HG02678 (cell line): ENCODE results near the gene NR0B1.

Experiments
- ATAC-seq: cut with Tn5 transposase; IDR thresholded peaks from one replicate; pipeline ENCODE4 v1.9.1; 2021; ENCODE audit warnings: mild to moderate bottlenecking, moderate library complexity; ENCODE audit not compliant: unreplicated experiment

NR0B1 gene, protein sequence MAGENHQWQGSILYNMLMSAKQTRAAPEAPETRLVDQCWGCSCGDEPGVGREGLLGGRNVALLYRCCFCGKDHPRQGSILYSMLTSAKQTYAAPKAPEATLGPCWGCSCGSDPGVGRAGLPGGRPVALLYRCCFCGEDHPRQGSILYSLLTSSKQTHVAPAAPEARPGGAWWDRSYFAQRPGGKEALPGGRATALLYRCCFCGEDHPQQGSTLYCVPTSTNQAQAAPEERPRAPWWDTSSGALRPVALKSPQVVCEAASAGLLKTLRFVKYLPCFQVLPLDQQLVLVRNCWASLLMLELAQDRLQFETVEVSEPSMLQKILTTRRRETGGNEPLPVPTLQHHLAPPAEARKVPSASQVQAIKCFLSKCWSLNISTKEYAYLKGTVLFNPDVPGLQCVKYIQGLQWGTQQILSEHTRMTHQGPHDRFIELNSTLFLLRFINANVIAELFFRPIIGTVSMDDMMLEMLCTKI

DNA sequence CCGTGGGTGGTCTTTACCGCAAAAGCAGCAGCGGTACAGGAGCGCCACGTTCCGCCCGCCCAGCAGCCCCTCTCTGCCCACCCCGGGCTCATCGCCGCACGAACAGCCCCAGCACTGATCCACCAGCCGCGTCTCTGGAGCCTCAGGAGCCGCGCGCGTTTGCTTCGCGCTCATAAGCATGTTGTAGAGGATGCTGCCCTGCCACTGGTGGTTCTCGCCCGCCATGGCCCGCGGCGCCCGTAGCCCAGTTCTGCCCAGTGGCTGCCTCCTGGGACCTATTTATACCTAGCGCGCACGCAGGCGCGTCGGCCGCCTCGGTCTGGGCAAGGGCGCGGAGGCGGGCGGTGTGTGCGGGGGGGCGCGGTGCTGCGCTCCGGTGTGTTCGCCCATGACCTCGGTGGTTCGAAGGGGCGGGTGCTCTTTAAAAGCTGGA is at the start of gene NR0B1:
Gene NR0B1, minus strand, starts transcription at position 252 of the 433 bp plus-strand sequence. Its CDS starts 27 bp downstream, at position 225.
- ATAC-seq, result no peak

DNA sequence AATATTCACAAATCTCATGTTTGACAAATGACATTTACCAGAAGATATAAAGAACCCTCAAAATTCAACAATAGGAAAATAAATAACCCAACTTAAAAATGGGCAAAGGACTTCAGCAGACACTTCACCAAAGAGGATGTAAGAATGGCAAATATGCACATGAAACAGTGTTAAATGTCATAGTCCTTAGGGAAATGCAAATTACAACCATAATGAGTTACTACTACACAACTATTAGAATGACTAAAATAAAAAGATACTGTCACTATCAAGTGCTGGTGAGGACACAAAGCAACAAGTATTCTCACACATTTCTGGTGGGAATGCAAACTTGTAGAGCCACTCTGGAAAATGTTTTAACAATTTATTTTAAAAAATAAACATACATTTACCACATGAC is 40.8 kb upstream of the NR0B1 start:
- ATAC-seq, result no peak

DNA sequence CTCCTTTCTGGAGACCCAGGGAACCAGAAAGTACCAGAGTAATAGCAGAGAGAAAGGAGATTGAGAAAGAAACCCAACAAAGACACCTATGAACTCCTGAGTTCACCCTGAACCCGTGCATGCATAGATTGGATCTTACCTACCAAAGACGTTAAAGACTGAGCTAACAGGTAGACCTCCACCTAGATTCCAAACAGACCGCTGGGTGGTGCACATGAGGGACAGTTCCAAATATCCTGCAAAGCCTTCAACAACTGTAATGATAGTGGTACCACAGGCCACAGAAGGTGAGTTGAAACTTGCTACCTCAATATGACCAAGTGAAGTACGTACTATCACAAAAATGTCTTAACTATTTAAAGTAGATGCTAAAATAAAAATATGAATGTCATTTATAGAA is 34.0 kb upstream of the NR0B1 start:
- ATAC-seq, result no peak

DNA sequence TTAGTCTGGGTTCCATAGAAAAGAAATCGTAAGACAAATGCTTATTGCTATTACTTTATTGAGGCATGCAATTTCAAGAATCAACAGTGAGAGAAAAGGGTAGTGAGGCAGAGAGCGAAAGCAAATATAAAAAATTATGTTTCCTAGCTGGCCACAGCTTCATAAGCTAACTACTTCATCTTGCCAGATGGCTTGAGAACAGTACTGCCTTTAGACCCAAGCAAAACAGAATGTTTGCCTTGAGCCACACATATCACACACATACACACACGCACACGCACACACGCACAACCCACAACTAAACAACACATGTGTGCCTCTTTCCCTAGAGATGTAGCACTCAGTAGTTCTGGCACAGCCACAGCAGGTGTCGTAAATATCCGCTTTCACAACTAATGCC is 31.6 kb upstream of the NR0B1 start:
- no peak for ATAC-seq

DNA sequence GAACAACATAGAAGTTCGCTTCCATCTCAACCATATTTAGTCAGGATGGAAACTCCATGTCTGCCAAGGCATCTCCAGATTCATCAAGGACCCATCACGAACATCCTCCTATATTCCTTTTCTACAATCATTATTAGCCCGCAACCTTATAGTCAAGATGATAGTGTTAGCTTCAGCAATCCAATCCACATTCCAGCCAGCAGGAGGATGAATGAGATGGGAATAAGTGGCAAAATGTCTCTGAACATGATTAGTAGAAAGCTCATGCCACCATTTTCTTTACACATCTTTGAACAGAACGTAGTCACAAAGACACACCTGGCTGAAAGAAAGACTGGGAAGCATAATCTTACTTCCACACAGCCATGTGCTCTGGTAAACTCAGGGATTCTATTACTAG is 18.6 kb upstream of the NR0B1 start:
- no peak for ATAC-seq

DNA sequence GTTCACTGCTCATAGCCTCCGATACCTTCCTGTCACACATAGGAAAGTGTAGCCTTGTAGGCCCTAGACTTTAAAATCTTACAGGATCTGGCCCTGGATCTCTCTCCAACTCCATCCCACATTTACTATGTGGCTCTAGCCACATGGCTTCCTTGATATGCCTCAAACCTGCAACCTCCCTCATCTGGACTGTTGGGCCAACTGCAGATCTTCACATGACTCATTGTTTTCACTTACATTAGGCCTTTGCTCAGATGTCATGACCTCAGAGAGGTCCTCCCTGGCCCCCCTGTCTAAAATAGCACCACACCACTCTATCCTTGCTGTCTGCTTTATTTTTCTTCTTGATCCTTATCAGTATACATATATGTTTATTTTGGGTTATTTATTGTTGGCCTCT is 8.1 kb upstream of the NR0B1 start:
- no peak for ATAC-seq

DNA sequence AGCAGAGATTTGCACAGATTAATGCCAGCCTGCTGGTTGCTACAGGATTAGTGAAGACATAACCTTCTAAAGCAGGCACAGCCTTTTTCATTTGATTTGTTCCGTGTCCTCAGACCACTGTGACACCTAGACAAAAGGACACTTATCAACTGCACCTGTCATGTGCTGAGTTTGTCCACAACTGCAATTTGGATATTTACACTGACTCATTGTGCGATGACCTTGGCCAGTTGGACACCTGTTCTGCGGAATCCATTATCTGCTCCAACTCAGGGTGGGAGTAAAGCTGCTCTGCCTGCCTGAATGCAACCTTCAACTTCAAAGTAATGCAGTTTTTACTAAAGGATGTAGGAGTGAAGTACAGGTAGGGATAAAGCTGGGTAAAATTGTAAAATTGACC is 4.1 kb upstream of the NR0B1 start:
- no peak for ATAC-seq

DNA sequence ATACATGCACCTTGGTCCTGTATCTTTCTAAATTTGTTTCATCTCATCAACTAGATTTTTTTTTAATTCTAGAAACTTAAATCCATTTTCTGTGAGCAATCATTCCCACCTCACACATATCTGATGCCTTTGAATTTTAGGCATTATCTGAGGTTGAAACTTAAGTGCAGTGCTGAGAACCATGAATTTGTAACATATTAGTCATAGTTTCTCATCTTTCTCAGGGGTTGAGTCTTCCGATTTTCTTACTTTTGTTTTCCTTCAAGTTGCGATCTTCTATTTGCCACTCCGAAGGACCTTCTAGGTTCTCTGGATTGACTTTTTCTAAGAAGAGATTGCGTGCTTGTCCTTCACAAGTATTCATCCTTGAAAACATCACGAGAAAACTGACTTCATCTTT is 3.7 kb upstream of the NR0B1 start:
- no peak for ATAC-seq

DNA sequence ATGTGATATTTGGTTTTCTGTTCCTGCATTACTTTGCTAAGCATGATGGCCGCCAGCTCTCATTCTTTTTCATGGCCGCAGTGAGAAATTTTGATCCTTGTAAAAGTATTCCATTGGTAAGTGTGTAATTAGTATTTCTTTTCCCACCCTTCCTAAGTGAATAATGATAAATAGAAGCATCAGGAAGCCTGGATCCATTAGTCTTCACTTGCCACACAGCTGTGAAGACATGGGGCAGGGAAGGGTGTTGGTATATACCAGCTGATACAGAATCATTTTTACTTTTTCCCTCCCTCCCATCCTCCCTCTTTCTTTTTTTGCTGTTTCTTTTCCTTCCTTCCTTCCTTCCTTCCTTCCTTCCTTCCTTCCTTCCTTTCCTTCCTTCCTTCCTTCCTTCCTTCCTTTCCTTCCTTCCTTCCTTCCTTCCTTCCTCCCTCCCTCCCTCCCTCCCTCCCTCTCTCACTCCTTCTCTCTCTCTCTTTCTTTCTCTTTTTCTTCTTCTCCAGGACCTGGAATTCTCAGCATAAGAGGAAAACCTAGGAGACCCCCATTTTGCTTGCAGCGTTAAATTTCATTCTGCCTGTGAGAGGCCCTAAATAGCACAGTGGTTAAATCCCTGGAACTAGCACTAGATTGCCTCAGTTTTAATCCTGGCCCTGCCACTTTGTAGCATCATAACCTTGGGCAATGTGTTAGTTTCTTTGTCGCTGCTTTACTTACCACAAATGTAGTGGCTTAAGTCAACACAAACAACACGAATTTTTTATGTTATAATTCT is 1.4 kb upstream of the NR0B1 start:
- ATAC-seq, result no peak

DNA sequence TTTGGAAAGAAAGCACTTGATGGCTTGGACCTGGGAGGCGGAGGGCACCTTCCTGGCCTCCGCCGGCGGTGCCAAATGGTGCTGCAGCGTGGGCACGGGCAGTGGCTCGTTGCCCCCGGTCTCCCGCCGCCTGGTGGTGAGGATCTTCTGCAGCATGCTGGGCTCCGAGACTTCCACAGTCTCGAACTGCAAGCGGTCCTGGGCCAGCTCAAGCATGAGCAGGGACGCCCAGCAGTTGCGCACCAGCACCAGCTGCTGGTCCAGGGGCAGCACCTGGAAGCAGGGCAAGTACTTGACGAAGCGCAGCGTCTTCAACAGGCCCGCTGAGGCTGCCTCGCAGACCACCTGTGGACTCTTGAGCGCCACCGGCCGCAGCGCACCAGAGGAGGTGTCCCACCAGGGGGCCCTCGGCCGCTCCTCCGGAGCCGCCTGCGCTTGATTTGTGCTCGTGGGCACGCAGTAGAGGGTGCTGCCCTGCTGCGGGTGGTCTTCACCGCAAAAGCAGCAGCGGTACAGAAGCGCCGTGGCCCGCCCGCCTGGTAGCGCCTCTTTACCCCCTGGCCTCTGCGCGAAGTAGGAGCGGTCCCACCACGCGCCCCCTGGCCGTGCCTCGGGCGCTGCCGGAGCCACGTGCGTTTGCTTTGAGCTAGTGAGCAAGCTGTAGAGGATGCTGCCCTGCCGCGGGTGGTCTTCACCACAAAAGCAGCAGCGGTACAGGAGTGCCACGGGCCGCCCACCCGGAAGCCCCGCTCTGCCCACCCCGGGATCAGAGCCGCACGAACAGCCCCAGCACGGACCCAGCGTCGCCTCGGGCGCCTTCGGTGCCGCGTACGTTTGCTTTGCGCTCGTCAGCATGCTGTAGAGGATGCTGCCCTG is 689 bp downstream of the NR0B1 start:
- ATAC-seq, result no peak

DNA sequence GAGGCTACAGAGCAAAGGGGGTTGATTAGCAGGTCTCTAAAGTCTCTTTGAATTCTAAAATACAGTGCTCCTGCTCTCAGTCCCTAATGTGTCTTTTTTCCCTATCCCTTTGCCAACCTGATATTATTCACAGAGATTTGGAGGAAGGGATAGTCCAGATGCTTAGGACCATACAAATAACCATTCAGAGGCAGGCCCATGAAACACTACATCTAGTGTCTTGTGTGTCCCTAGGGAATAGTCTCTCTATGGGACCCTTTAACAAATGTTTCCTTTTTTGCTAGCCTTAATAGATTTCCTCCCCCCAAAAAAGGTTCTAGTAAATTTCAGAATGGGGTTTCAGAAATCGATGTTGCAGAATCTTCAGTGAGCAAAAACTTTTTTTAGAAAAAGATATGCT is 1.7 kb downstream of the NR0B1 start:
- no peak for ATAC-seq

DNA sequence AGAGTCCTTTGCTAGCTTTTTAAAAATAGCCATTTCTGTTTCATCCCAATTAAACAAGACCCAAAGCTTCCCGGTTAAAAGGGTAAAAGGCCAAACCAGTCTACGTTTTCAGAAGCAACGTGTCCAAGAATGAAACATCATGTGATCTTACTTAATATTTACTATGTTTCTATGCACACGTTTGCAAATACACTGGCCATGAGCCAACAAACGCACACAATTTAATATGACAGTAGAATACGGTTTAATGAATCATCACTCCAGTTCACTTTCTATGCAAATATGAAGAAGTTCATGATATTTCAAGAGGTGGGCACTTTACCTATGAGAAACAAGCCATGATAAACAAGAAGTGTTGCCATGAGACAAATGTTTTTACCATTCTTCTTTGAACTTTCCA is 4.3 kb downstream of the NR0B1 start:
- ATAC-seq, result no peak

DNA sequence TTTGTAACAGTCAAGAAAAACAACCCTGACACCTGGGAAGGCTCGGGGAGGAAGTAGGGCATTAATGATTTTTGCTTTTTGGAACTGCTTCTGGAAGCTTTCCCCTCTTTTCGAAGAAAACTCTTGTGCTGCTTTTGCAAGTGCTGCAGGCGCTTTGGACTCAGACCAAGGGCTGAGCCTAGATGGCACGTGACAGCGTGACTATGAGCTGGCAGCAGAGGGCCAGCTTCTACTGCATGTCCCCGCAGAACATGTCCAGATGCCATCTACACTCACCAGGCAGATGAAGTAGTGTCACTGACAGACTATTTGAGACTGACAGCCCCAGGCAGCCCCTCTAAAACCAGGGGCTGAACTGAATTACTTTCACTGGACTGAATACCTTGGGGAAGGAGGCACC is 6.2 kb downstream of the NR0B1 start:
- no peak for ATAC-seq

DNA sequence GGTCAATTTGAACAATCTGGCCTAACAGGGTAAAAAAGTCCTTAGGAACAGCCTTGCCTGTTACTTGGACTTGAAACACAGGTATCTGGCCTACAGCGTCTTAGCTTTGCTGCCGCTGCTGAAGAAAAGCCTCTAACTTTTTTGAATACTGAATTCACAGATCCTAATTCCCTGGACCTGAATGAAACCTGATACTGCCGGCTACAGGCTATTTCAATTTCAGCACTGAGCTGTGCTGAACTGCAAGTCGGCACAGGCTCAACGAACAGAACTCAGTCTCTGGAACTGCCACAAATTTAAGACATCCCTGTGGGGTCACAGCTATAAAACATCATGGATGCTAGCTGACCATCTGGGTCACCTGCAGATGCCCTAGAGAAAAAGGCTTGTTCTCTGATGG is 7.2 kb downstream of the NR0B1 start:
- no peak for ATAC-seq

DNA sequence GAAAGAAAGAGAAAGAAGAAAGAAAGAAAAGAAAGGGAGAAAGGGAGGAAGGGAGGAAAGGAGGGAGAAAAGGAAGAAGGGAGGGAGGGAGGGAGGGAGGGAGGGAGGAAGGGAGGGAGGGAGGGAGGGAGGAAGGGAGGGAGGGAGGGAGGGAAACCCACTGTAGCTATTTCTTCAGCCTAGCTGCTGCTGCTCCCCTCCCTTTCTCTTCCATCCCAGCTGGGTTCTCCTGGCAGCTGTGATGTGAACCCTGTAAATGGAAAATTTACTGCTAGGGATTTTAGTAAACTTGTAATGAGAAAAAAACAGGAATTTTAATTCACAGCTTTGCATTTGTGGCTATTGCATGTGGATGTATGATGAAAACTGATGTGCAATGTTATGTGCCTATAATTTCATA is 8.0 kb downstream of the NR0B1 start:
- no peak for ATAC-seq

DNA sequence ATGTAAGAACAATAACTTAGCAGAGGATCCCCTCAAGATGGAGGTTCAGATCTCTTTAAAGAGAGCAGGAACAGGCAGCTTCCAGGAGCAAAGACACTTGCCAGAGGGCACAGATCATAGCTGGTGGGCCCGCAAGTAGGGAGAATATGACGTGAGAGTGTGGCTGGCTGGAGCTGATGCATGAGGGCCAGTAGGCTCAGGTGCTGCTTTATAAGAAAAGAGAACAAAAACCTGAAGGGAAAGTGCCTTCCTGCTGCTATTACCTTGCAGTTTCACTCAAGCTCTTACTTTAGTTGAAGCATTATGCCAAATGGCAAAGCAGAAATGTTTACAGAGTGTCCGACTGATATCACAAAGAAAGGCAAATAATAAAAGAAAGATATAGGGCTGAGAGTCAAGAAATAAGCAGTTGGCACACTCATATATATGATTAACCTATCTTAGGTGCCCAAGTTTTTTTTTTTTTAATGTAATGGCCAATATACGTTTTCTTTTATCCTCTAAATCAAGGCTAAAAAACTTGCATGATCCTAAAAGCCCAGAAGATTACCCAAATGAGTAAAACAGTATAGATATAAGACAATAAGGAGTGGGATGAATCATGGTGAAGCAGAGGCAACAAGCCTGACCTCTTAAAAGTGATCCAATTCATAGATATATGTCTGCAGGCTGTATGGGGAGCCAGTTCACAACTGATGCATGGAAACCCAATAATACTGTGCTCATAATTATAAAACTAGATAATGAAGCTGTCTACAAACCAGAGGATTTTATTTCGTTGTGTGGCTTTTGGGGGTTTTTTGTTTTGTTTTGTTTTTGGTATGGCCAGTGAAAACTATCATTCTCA is 12.6 kb downstream of the NR0B1 start:
- ATAC-seq, result no peak

DNA sequence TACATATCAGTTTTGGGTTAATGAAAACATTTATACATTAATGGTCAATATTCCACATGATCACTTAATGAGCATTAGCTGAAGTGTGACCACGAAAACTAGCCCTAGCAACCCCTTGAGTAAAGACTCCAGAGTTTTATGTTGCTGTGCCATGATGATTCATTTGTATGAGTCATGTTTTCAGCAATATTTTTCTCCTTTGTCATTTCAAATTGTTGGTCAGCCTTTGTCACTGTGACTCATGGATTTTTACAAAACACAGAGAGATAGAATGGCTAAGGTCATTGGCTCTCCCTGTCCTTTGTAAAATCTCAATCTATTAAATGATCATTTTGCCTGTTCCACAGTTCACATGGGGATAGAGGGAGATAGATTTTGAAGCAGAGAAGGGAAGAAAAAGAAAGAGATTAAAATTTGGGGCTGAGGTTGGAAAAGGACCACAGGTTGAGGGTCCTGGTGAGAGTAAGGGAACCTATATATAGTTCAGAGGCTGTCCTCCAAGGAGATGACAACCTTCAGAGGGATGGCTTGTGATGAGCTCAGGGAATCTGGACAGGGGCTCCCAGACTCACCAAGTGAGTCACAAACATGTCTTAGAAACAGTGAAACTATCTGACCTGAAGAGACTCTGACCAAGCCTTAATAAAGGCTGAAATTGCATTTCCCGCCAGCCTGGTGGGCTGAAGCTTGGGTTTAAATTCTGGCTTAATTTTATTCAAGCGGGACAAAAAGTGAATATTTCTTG is 25.6 kb downstream of the NR0B1 start:
- no peak for ATAC-seq

DNA sequence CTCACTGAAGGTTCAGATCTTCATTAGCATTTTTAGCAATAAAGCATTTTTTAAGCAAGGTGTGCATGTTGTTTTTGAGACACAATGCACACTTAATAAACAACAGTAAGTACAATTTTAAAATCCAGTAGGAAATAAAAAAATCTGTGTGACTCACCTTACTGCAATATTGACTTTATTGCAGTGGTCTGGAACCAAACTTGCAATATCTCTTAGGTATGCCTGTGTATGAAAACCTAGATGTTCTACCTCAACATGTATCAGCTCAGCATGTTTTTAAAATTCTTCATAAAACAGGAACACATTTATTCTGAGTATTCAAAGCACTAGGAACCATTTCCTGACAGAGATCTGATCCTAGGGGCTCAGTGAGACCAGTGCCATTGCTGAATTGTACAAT is 26.7 kb downstream of the NR0B1 start:
- no peak for ATAC-seq

DNA sequence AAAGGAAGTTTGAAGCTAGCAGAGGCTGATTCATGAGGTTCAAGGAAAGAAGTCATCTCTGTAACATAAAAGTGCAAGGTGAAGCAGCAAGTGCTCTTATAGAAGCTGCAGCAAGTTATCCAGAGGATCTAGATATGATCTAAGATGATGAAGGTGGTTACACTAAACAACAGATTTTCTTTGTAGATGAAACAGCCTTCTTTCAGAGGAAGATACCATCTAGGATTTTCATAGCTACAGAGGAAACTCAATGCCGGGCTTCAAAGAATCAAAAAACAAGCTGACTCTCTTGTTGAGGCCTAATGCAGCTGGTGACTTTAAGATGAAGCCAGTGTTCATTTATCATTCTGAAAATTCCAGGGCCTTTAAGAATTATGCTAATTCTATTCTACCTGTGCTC is 28.8 kb downstream of the NR0B1 start:
- no peak for ATAC-seq

DNA sequence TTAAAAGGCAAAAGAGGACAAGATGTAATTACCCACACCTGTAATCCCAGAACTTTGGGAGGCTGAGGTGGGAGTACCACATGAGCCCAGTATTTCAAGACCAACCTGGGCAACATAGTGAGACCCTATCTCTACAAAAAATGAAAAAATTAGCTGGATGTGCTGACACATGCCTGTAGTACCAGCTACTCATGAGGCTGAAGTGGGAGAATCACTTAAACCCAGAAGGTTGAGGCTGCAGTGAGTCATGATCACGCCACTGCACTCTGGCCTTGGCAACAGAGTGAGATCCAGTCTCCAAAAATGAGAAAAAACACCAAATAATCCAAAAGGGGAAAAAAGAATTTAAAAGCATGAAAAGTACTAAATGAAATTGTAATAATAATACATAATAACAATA is 30.8 kb downstream of the NR0B1 start:
- ATAC-seq, result no peak
